Measurements from ENCODE around the gene GRID1. TPM values are rescaled to one million over a fixed set of nuclear protein-coding genes. Genes with fewer than 3 reads are reported as not detected.

GRID1 gene
- total RNA-seq, 1 donor from 2014 or later, result 2.7 TPM

GRCh38 chr10:86063341-86063740 lies 303.3 kb downstream of the GRID1 start:
- DNase-seq (ENCODE audit: low spot score), result no peak

- no peak for DNase-seq (ENCODE audit: low spot score)
These were observed 303.9 kb downstream of the GRID1 start for GRCh38 chr10:86062647-86063145.

- peak; percentile 30 for DNase-seq (ENCODE audit: low spot score)
These were observed 304.4 kb downstream of the GRID1 start for GRCh38 chr10:86062198-86062550.

- DNase-seq (ENCODE audit: low spot score), result no peak
These were observed 305.1 kb downstream of the GRID1 start for GRCh38 chr10:86061278-86062197.

GRCh38 chr10:86060386-86061277 lies 306.0 kb downstream of the GRID1 start:
- DNase-seq (ENCODE audit: low spot score), result no peak

- no peak for DNase-seq (ENCODE audit: low spot score)
These were observed 306.7 kb downstream of the GRID1 start for GRCh38 chr10:86059892-86060291.

GRCh38 chr10:86058964-86059363 lies 307.6 kb downstream of the GRID1 start:
- DNase-seq (ENCODE audit: low spot score), result no peak

- DNase-seq (ENCODE audit: low spot score), result no peak
These were observed 308.9 kb downstream of the GRID1 start for GRCh38 chr10:86057708-86058107.

- no peak for DNase-seq (ENCODE audit: low spot score)
These were observed 309.9 kb downstream of the GRID1 start for GRCh38 chr10:86056672-86057071.

- DNase-seq (ENCODE audit: low spot score), result no peak
These were observed 310.7 kb downstream of the GRID1 start for GRCh38 chr10:86055928-86056327.

- no peak for DNase-seq (ENCODE audit: low spot score)
These were observed 312.9 kb downstream of the GRID1 start for GRCh38 chr10:86053675-86054074.

GRCh38 chr10:86051586-86051985 lies 315.0 kb downstream of the GRID1 start:
- no peak for DNase-seq (ENCODE audit: low spot score)

GRCh38 chr10:86049442-86049841 lies 317.2 kb downstream of the GRID1 start:
- DNase-seq (ENCODE audit: low spot score), result no peak

GRCh38 chr10:86048973-86049372 lies 317.6 kb downstream of the GRID1 start:
- DNase-seq (ENCODE audit: low spot score), result no peak

GRCh38 chr10:86048571-86048970 lies 318.0 kb downstream of the GRID1 start:
- no peak for DNase-seq (ENCODE audit: low spot score)

- DNase-seq (ENCODE audit: low spot score), result no peak
These were observed 319.0 kb downstream of the GRID1 start for GRCh38 chr10:86047588-86047987.

- peak; percentile 10 for DNase-seq (ENCODE audit: low spot score)
These were observed 319.6 kb downstream of the GRID1 start for GRCh38 chr10:86046845-86047460.

GRCh38 chr10:86045896-86046295 lies 320.7 kb downstream of the GRID1 start:
- no peak for DNase-seq (ENCODE audit: low spot score)

- no peak for DNase-seq (ENCODE audit: low spot score)
These were observed 322.6 kb downstream of the GRID1 start for GRCh38 chr10:86044029-86044428.

GRCh38 chr10:86043236-86043635 lies 323.4 kb downstream of the GRID1 start:
- DNase-seq (ENCODE audit: low spot score), result no peak

GRCh38 chr10:86042161-86042560 lies 324.4 kb downstream of the GRID1 start:
- DNase-seq (ENCODE audit: low spot score), result no peak

GRCh38 chr10:86041116-86041515 lies 325.5 kb downstream of the GRID1 start:
- no peak for DNase-seq (ENCODE audit: low spot score)

All from ureter (tissue), 1 donor.